Fibroblast of villous mesenchyme (primary cell): ENCODE measurements around the gene ABCA1. TPM values are rescaled to one million over a fixed set of nuclear protein-coding genes. Genes with fewer than 3 reads are reported as not detected.
"Not testable (repeated sequence)": the region's sequence is repeated elsewhere in the genome, so short reads cannot be mapped to it uniquely, and the experiment has no call there.

Experiments
- DNase-seq: peaks from one replicate; pipeline ENCODE4 v3.0.0-alpha.2; 2010; ENCODE audit warnings: low read depth
- H3K4me3 ChIP-seq: 2 replicates; pipeline ENCODE4 v1.5.1; 2011; ENCODE audit warnings: low read depth, mild to moderate bottlenecking, low read length
- total RNA-seq: library from RNA; depleted of rRNA; stranded (reverse); fragments of >200 nt; gene quantifications from 2 replicates; pipeline ENCODE4 v1.2.3, GENCODE V29; 2012
- TF ChIP-seq, protein P1 (sequence below): IDR thresholded peaks from 2 replicates; pipeline ENCODE4 v1.5.1; 2012; ENCODE audit warnings: low read depth, mild to moderate bottlenecking, low read length; ENCODE audit not compliant: insufficient read depth

ABCA1 gene
- total RNA-seq, 1 donor: 132 TPM

- H3K4me3 ChIP-seq: no peak overlapping the region
- TF ChIP-seq, protein P1, sequence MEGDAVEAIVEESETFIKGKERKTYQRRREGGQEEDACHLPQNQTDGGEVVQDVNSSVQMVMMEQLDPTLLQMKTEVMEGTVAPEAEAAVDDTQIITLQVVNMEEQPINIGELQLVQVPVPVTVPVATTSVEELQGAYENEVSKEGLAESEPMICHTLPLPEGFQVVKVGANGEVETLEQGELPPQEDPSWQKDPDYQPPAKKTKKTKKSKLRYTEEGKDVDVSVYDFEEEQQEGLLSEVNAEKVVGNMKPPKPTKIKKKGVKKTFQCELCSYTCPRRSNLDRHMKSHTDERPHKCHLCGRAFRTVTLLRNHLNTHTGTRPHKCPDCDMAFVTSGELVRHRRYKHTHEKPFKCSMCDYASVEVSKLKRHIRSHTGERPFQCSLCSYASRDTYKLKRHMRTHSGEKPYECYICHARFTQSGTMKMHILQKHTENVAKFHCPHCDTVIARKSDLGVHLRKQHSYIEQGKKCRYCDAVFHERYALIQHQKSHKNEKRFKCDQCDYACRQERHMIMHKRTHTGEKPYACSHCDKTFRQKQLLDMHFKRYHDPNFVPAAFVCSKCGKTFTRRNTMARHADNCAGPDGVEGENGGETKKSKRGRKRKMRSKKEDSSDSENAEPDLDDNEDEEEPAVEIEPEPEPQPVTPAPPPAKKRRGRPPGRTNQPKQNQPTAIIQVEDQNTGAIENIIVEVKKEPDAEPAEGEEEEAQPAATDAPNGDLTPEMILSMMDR: no peak
- DNase-seq: peak; percentile 46
These were observed 22.0 kb downstream of the ABCA1 start for GRCh38 chr9:104905931-104906330.

GRCh38 chr9:104905153-104905901, 22.6 kb downstream of the ABCA1 start:
- no peak overlapping the region for H3K4me3 ChIP-seq
- TF ChIP-seq, protein P1: no peak
- no peak for DNase-seq

DNA sequence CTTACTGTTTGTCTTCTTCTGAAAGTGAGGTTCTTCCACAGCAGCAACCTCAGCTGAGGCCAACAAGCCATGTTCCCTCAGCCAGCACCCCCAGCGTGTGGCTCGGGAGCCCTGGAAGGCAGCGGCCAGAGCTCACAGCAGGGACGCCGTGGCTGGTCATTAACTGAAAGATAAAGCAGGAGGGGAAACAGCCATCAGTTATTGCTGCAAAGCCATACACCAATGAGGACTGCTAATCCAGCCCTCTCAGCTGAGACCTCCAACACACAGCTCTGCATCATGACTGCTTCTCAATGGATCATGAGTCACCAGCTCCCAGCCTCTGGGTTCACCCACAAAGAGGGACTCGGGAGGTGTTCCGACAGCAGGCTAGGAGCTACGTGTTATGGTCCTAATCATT, 24.3 kb downstream of the ABCA1 start:
- TF ChIP-seq, protein P1: no peak
- H3K4me3 ChIP-seq: no peak overlapping the region
- peak; percentile 39 for DNase-seq

DNA sequence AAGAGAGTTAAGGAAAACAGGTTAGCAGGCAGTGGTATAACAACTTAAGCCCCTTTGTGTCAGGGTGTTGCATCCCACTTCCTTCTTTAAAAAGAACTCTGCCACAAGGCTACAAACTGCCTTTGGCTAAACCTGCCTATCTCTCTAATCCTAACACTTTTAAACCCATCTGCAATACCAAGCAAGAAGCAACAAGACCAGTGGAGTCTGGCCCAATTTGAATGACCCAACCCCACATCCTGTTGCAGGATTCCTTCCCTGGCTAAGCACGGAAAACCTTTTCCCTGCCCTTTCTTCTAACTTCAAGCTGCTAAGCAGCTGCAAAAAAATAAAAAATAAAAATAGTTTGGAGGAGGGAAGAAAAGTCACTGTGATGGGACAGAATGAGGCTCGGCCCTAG, 27.1 kb downstream of the ABCA1 start:
- TF ChIP-seq, protein P1: no peak
- H3K4me3 ChIP-seq: no peak overlapping the region
- DNase-seq: no peak

DNA sequence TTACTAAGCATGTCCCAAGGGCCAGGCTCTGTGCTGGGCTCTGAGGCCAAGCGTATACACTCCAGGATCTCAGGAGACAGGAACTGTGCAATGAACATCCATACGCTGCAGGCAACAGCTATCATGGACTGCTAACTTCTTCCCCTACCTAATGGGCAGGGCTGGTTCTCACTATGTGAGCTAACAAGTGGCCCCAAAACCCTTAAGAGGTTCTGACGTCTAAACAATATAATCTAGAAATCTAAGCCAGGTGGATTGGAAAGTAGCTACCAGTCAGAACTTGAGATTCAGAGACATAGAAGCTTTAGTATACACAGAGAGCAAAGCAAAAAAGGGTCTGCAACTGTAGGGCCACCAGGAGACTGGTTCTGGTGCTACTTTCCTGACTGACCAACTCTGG, 27.6 kb downstream of the ABCA1 start:
- no peak overlapping the region for H3K4me3 ChIP-seq
- DNase-seq: no peak
- TF ChIP-seq, protein P1: no peak

GRCh38 chr9:104899759-104900247, 28.2 kb downstream of the ABCA1 start:
- no peak overlapping the region for H3K4me3 ChIP-seq
- DNase-seq: no peak
- TF ChIP-seq, protein P1: no peak

- not testable (repeated sequence) for DNase-seq, H3K4me3 ChIP-seq
These were observed 29.6 kb downstream of the ABCA1 start for GRCh38 chr9:104898376-104898775.
